Neural cell (in vitro differentiated cells): ENCODE measurements around the gene DPH1. TPM values are rescaled to one million over a fixed set of nuclear protein-coding genes. Genes with fewer than 3 reads are reported as not detected.

Source experiments
- H2AFZ ChIP-seq: fragments of 200-600, 300-800 bp; sonication (generic), shearing (Covaris generic); 2 replicates; pipeline ENCODE4 v1.6.0; 2014; ENCODE audit warnings: low read depth, mild to moderate bottlenecking, antibody characterized with exemption, low read length, moderate library complexity
- H3F3A ChIP-seq: fragments of 200-600 bp; shearing (Covaris generic); 2 replicates; pipeline ENCODE4 v1.6.1; 2016; ENCODE audit warnings: mild to moderate bottlenecking, moderate library complexity, mixed read lengths, antibody characterized with exemption, low read length; ENCODE audit not compliant: insufficient read depth, poor library complexity, severe bottlenecking
- H3K27ac ChIP-seq: fragments of 200-600, 300-800 bp; sonication (generic), shearing (Covaris generic); 2 replicates; pipeline ENCODE4 v1.5.1; 2014; ENCODE audit warnings: mild to moderate bottlenecking, low read length, moderate library complexity
- H3K27me3 ChIP-seq: fragments of 300-800, 200-600 bp; sonication (generic), shearing (Covaris generic); 2 replicates; pipeline ENCODE4 v1.6.0; 2014; ENCODE audit warnings: mild to moderate bottlenecking, low read depth, low read length, moderate library complexity; ENCODE audit not compliant: insufficient read depth
- H3K36me3 ChIP-seq: fragments of 300-800, 200-600 bp; sonication (generic), shearing (Covaris generic); 2 replicates; pipeline ENCODE4 v1.5.1; 2014; ENCODE audit warnings: mild to moderate bottlenecking, antibody characterized with exemption, low read length, moderate library complexity; ENCODE audit not compliant: insufficient read depth
- H3K4me2 ChIP-seq: fragments of 300-800, 200-600 bp; sonication (generic), shearing (Covaris generic); 2 replicates; pipeline ENCODE4 v1.6.0; 2014; ENCODE audit warnings: mild to moderate bottlenecking, low read length
- H3K4me3 ChIP-seq: fragments of 300-800, 200-600 bp; sonication (generic), shearing (Covaris generic); 2 replicates; pipeline ENCODE4 v1.5.1; 2014; ENCODE audit warnings: mild to moderate bottlenecking, low read length, moderate library complexity
- H3K79me2 ChIP-seq: fragments of 200-600 bp; shearing (Covaris generic); replicated peaks from 2 replicates; pipeline ENCODE4 v1.6.0; 2014; ENCODE audit warnings: mild to moderate bottlenecking, low read length, moderate library complexity; ENCODE audit not compliant: insufficient read depth
- H3K9ac ChIP-seq: fragments of 300-800, 200-600 bp; sonication (generic), shearing (Covaris generic); 2 replicates; pipeline ENCODE4 v1.6.1; 2016; ENCODE audit warnings: mild to moderate bottlenecking, low read length, mixed read lengths
- H3K9me2 ChIP-seq: fragments of 200-600 bp; shearing (Covaris generic); 2 replicates; pipeline ENCODE4 v1.6.1; 2016; ENCODE audit warnings: mild to moderate bottlenecking, low read length, mixed read lengths; ENCODE audit not compliant: insufficient read depth
- H3K9me3 ChIP-seq: fragments of 200-600, 300-800 bp; sonication (generic), shearing (Covaris generic); 2 replicates; pipeline ENCODE4 v1.6.1; 2016; ENCODE audit warnings: mild to moderate bottlenecking, mixed run types, low read length, moderate library complexity, mixed read lengths
- H4K20me1 ChIP-seq: fragments of 200-600 bp; shearing (Covaris generic); 2 replicates; pipeline ENCODE4 v1.6.1; 2016; ENCODE audit warnings: mild to moderate bottlenecking, mixed run types; ENCODE audit not compliant: insufficient read depth
- CTCF ChIP-seq: fragments of 450-650 bp; IDR thresholded peaks from 2 replicates; pipeline ENCODE4 v1.5.1; 2014; ENCODE audit warnings: antibody characterized with exemption, mild to moderate bottlenecking, moderate library complexity; ENCODE audit not compliant: poor library complexity, severe bottlenecking
- EP300 ChIP-seq: fragments of 450-650 bp; conservative IDR thresholded peaks from 2 replicates; pipeline ENCODE4 v1.6.1; 2014; ENCODE audit warnings: antibody characterized with exemption, mild to moderate bottlenecking, moderate library complexity; ENCODE audit not compliant: poor library complexity, severe bottlenecking
- EZH2 ChIP-seq: fragments of 200-600, 300-800 bp; shearing (Covaris generic), sonication (generic); IDR thresholded peaks from 2 replicates; pipeline ENCODE4 v1.6.1; 2014; ENCODE audit warnings: antibody characterized with exemption, low read length, borderline replicate concordance, mild to moderate bottlenecking; ENCODE audit not compliant: insufficient read depth, poor library complexity, severe bottlenecking
- MXI1 ChIP-seq: fragments of 450-650 bp; conservative IDR thresholded peaks from 2 replicates; pipeline ENCODE4 v1.6.1; 2014; ENCODE audit warnings: antibody characterized with exemption, mild to moderate bottlenecking; ENCODE audit not compliant: poor library complexity, severe bottlenecking
- POLR2AphosphoS5 ChIP-seq: IDR thresholded peaks from 2 replicates; pipeline ENCODE4 v1.6.1; 2012
- RAD21 ChIP-seq: fragments of 450-650 bp; conservative IDR thresholded peaks from 2 replicates; pipeline ENCODE4 v1.6.1; 2014; ENCODE audit warnings: antibody characterized with exemption, mild to moderate bottlenecking, moderate library complexity
- REST ChIP-seq: IDR thresholded peaks from 2 replicates; pipeline ENCODE4 v1.6.1; 2012; ENCODE audit warnings: borderline replicate concordance
- SMC3 ChIP-seq: fragments of 450-650 bp; conservative IDR thresholded peaks from 2 replicates; pipeline ENCODE4 v1.6.1; 2014; ENCODE audit warnings: antibody characterized with exemption, mild to moderate bottlenecking, moderate library complexity; ENCODE audit not compliant: poor library complexity
- TAF1 ChIP-seq: IDR thresholded peaks from 2 replicates; pipeline ENCODE4 v1.6.1; 2012; ENCODE audit warnings: low read depth
- polyA plus RNA-seq: library from polyadenylated mRNA; depleted of rRNA; stranded (reverse); fragments of >200 nt; gene quantifications from 2 replicates; pipeline ENCODE4 v1.2.3, GENCODE V29; 2014

DPH1 gene
- polyA plus RNA-seq, 1 donor from 2014 or later, result 44.8 TPM

- H3F3A ChIP-seq, result no peaks in the 10 kb centered on the region
- H2AFZ ChIP-seq, result peak within 1 kb of the TSS; percentile 33
- H3K9ac ChIP-seq, result peak within 1 kb of the TSS; percentile 69
- no peaks in the 10 kb centered on the region for H3K9me3 ChIP-seq
- no peaks in the 10 kb centered on the region for H3K79me2 ChIP-seq
- H3K4me3 ChIP-seq, result peak within 1 kb of the TSS; percentile 90
- H3K27me3 ChIP-seq, result peaks cover 24% of the 10 kb centered on the region
- H3K27ac ChIP-seq, result peak within 1 kb of the TSS; percentile 20
- peak within 1 kb of the TSS; percentile 48 for H3K4me2 ChIP-seq
- no peaks in the 10 kb centered on the region for H4K20me1 ChIP-seq
- TF ChIP-seq POLR2AphosphoS5, result peak; percentile 10
- no peak for TF ChIP-seq EP300
- no peak for TF ChIP-seq TAF1
- no peak for TF ChIP-seq REST
- TF ChIP-seq MXI1, result peak; percentile 54
- TF ChIP-seq EZH2, result no peak
- TF ChIP-seq RAD21, result no peak
- peak; percentile 6 for TF ChIP-seq SMC3
- TF ChIP-seq CTCF, result no peak
- no peaks in the 10 kb centered on the region for H3K9me2 ChIP-seq
- H3K36me3 ChIP-seq, result no peaks in the 10 kb centered on the region
Observed at GRCh38 chr17:2025220-2025621, 4.7 kb upstream of the DPH1 start, which contains the start of gene RTN4RL1. TSS of gene RTN4RL1 (minus strand) at chr17:2025334. CDS start at chr17:2024865, 469 bp downstream.

GRCh38 chr17:2025622-2026309 lies 4.2 kb upstream of the DPH1 start:
- peak; percentile 81 for TF ChIP-seq SMC3
- no peak for TF ChIP-seq POLR2AphosphoS5
- no peak for TF ChIP-seq EP300
- TF ChIP-seq TAF1, result peak; percentile 9
- no peak for TF ChIP-seq MXI1
- TF ChIP-seq EZH2, result no peak
- no peak for TF ChIP-seq REST
- TF ChIP-seq RAD21, result peak; percentile 72
- TF ChIP-seq CTCF, result peak; percentile 68
- Histone ChIP-seq H2AFZ (peak overlapping the region; percentile 33), H3K36me3 (no peaks in the 10 kb centered on the region), H3K4me2 (peak overlapping the region; percentile 44), H4K20me1 (no peaks in the 10 kb centered on the region), H3K9ac (peak overlapping the region; percentile 69), H3K27ac (peak overlapping the region; percentile 20), H3K4me3 (peak overlapping the region; percentile 90), H3K9me2 (no peaks in the 10 kb centered on the region), H3K79me2 (no peaks in the 10 kb centered on the region), H3F3A (no peaks in the 10 kb centered on the region), H3K9me3 (no peaks in the 10 kb centered on the region), H3K27me3 (peaks cover 24% of the 10 kb centered on the region)
